ENCODE measurements around the gene BPIFB4.

Gene BPIFB4

DNA sequence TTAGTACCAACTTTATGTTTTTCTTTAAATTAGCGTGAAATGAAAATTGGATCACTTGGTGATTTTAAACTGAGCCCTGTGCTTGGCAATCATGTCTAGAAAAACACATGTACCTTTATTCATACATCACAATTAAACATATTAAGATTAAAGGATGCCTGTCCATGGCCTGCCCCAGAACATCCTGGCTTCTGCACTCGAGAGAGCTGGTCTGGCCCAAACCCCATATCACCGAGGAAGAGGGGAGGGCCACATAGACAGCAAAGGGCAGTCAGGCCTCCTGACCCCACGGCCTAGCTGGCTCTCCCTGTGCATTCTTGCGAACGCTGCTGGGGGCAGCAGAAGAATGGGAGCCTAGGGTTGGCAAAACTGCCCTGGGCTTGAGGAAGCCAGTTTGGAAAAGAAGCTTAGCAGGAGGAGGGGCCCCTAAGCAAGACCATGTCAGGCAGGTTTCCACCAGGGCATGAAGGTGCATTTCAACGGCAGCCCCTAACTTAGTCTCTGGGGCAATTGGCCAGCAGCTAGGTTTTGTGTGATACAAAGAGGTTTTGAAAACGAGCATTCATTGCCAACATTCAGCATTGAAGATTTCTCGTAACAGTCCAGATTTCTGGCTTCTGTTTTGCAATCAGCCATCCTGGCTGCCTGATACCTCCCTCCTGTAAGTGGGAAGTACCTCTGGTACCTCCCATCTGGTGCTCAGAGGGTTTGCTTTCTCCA is 17.2 kb upstream of the BPIFB4 start:
- DNase-seq = no peak

DNA sequence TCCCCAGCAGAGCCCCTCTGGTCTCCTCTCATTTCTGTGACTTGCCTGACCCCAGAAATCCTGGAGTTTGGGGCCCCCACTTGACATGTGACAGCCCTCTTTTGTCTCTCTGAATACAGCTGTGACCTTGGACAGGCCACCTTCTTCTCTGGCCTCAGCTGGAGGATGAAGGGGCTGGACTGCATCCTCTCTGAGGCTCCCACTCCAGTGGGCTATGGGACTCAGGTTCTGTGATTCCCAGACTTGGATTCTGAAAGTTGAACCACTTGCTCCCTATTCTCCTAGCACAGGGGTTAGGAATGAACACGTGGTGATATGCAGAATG is 16.7 kb upstream of the BPIFB4 start:
- DNase-seq = no peak

DNA sequence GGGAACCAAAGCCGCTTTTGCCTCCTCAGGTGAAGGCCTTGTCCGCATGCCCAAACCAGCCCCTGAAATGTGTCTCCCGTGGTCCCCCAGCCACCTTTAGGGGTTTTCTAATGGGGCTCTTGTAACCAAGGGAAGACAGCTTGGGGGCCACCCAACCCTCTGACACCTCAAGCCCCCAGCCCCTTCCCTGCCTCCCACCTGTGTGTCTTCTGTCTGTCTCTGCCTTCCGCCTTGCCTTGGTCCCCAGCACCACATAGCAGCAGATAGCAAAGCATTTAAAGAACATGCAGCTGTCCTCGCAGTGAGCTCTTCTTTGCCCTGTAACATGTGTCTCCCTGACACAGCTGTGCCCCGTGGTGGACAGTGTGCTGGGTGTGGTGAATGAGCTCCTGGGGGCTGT is 16.2 kb upstream of the BPIFB4 start:
- no peak for DNase-seq

DNA sequence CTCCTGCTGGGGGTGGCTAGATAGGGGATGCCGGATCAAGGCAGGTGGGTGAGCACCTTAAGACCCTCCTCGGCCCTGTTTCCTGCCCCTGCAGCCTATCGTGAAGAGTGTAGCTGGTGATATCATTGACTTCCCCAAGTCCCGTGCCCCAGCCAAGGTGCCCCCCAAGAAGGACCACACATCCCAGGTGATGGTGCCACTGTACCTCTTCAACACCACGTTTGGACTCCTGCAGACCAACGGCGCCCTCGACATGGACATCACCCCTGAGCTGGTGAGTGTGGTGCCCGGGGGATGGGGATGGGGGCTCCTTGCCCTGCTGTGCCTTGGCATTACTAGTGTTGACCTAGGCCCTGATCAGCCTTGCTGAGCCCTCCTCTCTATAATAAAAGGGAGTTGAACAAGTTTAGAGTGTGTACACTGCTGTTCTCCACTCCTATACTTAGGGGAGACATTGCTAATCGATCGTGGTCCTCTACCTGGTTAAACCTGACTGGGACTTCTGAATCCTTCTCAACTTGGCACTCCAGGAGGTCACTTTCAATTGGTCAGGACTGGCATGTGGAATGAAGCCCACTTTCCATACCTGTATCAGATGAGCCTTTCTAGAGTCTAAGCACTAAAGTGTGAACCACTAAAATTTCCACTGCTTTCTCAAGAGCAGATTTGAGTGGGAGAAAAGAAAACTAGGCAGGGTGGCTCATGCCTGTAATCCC is 14.7 kb upstream of the BPIFB4 start:
- no peak for DNase-seq

- no peak for DNase-seq
These were observed 13.7 kb upstream of the BPIFB4 start for GRCh38 chr20:33065785-33066184.

- no peak for DNase-seq
These were observed 11.6 kb upstream of the BPIFB4 start for GRCh38 chr20:33067806-33068205.

DNA sequence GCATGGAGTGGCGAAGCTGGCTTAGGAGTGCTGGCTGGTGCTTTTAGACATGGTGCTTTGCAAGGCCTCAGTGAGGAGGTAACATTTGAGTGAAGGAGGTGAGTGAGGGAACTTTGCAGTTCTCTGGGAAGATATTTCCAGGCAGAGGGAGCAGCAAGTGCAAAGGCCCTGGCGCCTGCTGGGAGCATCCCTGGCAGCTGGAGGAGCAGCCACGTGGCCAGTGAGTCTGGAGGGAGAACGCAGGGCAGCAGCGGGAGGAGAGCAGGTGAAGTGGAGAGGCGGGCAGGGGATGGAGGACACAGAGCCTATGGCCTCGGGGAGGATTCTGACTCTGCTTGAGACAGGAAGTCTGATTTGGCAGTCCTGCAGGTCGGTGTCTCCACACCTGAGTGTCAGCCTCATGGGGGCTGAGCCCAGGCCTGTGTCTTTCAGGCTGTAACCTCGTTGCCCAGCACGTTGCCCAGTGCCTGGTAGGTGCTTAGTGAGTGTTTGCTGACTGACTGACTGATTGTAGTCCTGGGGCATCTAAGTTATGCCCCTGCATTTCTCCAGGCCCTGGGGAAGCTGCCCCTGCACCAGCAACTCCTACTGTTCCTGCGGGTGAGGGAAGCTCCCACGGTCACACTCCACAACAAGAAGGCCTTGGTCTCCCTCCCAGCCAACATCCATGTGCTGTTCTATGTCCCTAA is 11.0 kb upstream of the BPIFB4 start:
- DNase-seq = no peak

- DNase-seq = no peak
These were observed 9.8 kb upstream of the BPIFB4 start for GRCh38 chr20:33069673-33070072.

- DNase-seq = no peak
These were observed 9.1 kb upstream of the BPIFB4 start for GRCh38 chr20:33070111-33071053.

DNA sequence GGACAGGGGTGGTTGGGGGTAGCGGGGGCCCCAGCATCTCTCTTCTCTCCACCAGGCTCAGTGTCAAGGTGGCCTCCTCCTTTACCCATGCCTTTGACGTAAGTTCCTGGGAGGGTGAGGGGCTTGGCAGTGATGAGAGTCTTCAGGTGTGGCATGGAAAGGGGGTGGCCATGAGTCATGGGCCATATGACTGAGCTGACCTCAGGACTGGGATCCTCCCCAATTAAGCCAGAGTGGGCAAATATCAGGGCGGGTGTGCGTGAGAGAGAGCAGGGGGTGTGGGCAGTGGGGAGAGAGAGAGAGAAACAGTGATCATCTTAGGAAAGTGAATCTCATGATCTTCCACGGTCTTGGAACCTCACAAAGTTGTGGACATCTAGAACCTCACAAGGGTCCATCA is 8.2 kb upstream of the BPIFB4 start:
- no peak for DNase-seq

GRCh38 chr20:33072362-33072761 is 7.1 kb upstream of the BPIFB4 start:
- no peak for DNase-seq

DNA sequence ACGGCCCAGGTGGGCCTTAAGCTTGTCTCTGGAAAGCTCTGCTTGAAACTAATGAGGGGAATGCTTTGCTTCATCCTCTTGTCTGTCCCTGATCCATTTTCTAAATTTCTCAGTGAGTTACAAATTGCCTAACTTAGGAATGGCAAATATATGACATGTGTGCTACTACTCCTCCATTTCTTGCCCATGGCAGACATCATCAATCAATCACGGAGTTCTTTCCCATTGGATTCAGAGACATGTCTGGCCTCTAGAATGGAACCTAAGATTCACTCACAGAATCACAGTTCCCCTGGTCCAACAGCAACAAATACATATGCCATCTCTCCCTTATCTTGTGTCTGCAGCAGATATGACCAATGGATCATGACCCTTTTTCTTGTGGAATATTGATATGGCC is 6.6 kb upstream of the BPIFB4 start:
- no peak for DNase-seq

- DNase-seq = no peak
These were observed 4.8 kb upstream of the BPIFB4 start for GRCh38 chr20:33074675-33075074.

GRCh38 chr20:33075281-33075680 is 4.2 kb upstream of the BPIFB4 start:
- DNase-seq = no peak

- DNase-seq = peak; percentile 17 to 30
These were observed 2.6 kb upstream of the BPIFB4 start for GRCh38 chr20:33076662-33077372.

- no peak for DNase-seq
These were observed 2.1 kb downstream of the BPIFB4 start for GRCh38 chr20:33081411-33082154.

- no peak for DNase-seq
These were observed 3.1 kb downstream of the BPIFB4 start for GRCh38 chr20:33082546-33082945.

GRCh38 chr20:33083544-33084340 is 4.3 kb downstream of the BPIFB4 start:
- no peak for DNase-seq

GRCh38 chr20:33084722-33085121 is 5.3 kb downstream of the BPIFB4 start:
- DNase-seq = no peak

DNA sequence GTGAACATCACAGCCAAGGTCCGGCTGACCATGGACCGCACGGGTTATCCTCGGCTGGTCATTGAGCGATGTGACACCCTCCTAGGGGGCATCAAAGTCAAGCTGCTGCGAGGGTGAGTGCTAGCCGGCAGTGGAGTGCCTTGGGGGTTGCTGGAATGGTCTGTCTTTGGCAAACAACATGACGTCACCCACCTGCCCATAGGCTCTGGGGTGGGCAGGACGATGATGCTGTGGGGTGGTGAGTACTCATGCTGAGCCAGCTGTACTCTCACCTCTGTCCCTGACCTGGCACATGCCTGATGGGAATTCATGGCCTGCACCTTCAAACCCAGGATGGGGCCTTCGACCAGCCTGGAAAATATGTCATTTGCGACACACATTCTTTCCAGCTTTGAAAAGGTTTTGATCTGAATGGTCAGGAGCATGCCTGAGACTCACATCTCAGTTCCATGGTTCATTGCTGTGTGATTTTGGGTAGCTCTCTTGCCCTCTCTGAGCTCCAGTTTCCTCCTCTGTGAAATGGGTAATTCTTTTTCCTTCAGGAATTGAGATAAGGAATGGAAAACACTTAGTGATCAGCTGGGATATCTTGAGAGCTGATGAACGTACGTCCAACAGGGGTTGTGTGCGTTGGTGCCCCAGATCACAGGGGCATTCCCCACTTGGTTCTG is 6.7 kb downstream of the BPIFB4 start:
- DNase-seq = no peak
